CD4-positive, alpha-beta memory T cell (primary cell): Measurements from ENCODE around the gene MIGA1. TPM values are rescaled to one million over a fixed set of nuclear protein-coding genes. Genes with fewer than 3 reads are reported as not detected.

Experiments used
- CTCF ChIA-PET: fragments of 350-600 bp; sonication (Branson Sonifier 250); formaldehyde crosslinking; loops from one replicate; lab custom pipeline; 2021; ENCODE audit warnings: inconsistent platforms; ENCODE audit not compliant: partially characterized antibody; lab: Charles Lee
- POLR2A ChIA-PET: fragments of 350-600 bp; sonication (Branson Sonifier 250); formaldehyde crosslinking; loops from one replicate; lab custom pipeline; 2021; ENCODE audit not compliant: partially characterized antibody; lab: Charles Lee
- DNase-seq, 5 donors: peaks; one replicate each; pipeline versions ENCODE4 v3.0.0 to v3.0.0-alpha.2; 2020 to 2022; ENCODE audit warnings: mixed read lengths in 1 of 5
- H3K27ac ChIP-seq: one replicate; pipeline ENCODE4 v1.7.0; 2013; ENCODE audit warnings: low read depth, low read length
- H3K27me3 ChIP-seq: 2 replicates; pipeline ENCODE4 v1.7.0; 2013; ENCODE audit warnings: mild to moderate bottlenecking, low read length, moderate library complexity; ENCODE audit not compliant: insufficient read depth
- H3K36me3 ChIP-seq: 2 replicates; pipeline ENCODE4 v1.7.0; 2013; ENCODE audit warnings: mild to moderate bottlenecking, low read length, moderate library complexity; ENCODE audit not compliant: insufficient read depth
- H3K4me1 ChIP-seq: 2 replicates; pipeline ENCODE4 v1.7.0; 2013; ENCODE audit warnings: mild to moderate bottlenecking, low read length, moderate library complexity; ENCODE audit not compliant: insufficient read depth
- H3K4me3 ChIP-seq, 2 donors: one replicate each; pipeline ENCODE4 v1.7.0; 2013; ENCODE audit warnings: low read length in 2 of 2, mild to moderate bottlenecking in 1 of 2
- H3K9me3 ChIP-seq, 2 donors: one replicate each; pipeline ENCODE4 v1.7.0; 2013; ENCODE audit warnings: low read length in 2 of 2, control low read depth in 1 of 2; ENCODE audit not compliant: control insufficient read depth in 1 of 2
- H3K27ac Mint-ChIP-seq, 7 donors: one replicate each; pipeline ENCODE4 v1.8.0; 2020 to 2021; ENCODE audit warnings: mixed read lengths in 7 of 7, mild to moderate bottlenecking in 6 of 7, inconsistent platforms in 3 of 7, moderate library complexity in 3 of 7
- H3K27me3 Mint-ChIP-seq, 2 donors: one replicate each; pipeline ENCODE4 v1.8.0; 2020 to 2021; ENCODE audit warnings: mixed read lengths in 2 of 2
- H3K36me3 Mint-ChIP-seq, 2 donors: one replicate each; pipeline ENCODE4 v1.8.0; 2020 to 2021; ENCODE audit warnings: mixed read lengths in 2 of 2, inconsistent platforms in 1 of 2, mild to moderate bottlenecking in 1 of 2
- H3K4me1 Mint-ChIP-seq, 4 donors: one replicate each; pipeline ENCODE4 v1.8.0; 2020 to 2021; ENCODE audit warnings: mixed read lengths in 4 of 4, mild to moderate bottlenecking in 1 of 4
- H3K4me3 Mint-ChIP-seq, 8 donors: one replicate each; pipeline ENCODE4 v1.8.0; 2020 to 2021; ENCODE audit warnings: mixed read lengths in 8 of 8, mild to moderate bottlenecking in 7 of 8, moderate library complexity in 6 of 8, inconsistent platforms in 3 of 8
- H3K9me3 Mint-ChIP-seq, 8 donors: one replicate each; pipeline ENCODE4 v1.8.0; 2020 to 2021; ENCODE audit warnings: mixed read lengths in 8 of 8, mild to moderate bottlenecking in 5 of 8, inconsistent platforms in 3 of 8, moderate library complexity in 1 of 8
- intact Hi-C: fragments of 100-400 bp; cut with micrococcal nuclease; formaldehyde crosslinking; loops from one replicate; pipeline ENCODE4 v1.15.1; 2023
- polyA plus RNA-seq, 2 donors: library from polyadenylated mRNA; unstranded; fragments of 300-500 nt; fragmentation: Illumina TruSeq; gene quantifications; one replicate each; pipeline ENCODE4 v1.2.3, GENCODE V29; 2021
- total RNA-seq, 2 experiments: library from RNA; stranded (reverse); gene quantifications; one replicate each; pipeline ENCODE4 v1.2.3, GENCODE V29; 2021

The MIGA1 gene
- total and polyA plus RNA-seq, 4 experiments from 2014 or later = 6.0 to 21.7 (median 14.5) TPM

DNA sequence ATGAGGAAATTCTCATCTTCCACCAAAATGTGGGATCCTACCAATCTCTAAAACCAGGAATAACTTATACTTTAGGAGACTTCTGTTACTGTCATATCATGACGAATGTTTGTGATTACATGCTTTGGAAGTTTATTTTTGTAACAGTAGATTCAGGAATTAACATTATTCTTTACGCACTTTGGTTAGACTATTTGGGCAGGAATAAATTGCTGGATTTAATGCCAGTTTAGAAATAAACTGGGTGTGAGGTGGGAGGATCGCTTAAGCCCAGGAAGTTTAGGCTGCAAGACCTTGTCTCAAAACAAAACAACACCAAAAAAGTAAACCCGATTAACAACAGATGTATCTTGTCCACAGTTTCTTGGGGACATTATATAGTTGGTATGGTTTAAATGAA, 52.1 kb downstream of the MIGA1 start:
- Histone ChIP-seq H3K4me1 (no peaks in the 10 kb centered on the region), H3K27me3 (no peaks in the 10 kb centered on the region), H3K27ac (no peak overlapping the region), H3K4me3 (no peak overlapping the region), H3K9me3 (no peaks in the 10 kb centered on the region), H3K36me3 (peaks cover 10% of the 10 kb centered on the region)
- Mint-ChIP-seq H3K36me3 (peaks cover 40 to 41% of the 10 kb centered on the region in 2 donors), H3K27ac (peak overlapping the region in 1 of 7 donors; percentile 42), H3K4me3 (no peak overlapping the region), H3K27me3 (no peaks in the 10 kb centered on the region), H3K4me1 (peaks cover 0 to 2% (median under 1%) of the 10 kb centered on the region in 4 donors), H3K9me3 (no peaks in the 10 kb centered on the region)
- ChIA-PET CTCF (no interaction called here), POLR2A (no interaction called here)
- intact Hi-C loops = no loop called here
- DNase-seq = no peak

DNA sequence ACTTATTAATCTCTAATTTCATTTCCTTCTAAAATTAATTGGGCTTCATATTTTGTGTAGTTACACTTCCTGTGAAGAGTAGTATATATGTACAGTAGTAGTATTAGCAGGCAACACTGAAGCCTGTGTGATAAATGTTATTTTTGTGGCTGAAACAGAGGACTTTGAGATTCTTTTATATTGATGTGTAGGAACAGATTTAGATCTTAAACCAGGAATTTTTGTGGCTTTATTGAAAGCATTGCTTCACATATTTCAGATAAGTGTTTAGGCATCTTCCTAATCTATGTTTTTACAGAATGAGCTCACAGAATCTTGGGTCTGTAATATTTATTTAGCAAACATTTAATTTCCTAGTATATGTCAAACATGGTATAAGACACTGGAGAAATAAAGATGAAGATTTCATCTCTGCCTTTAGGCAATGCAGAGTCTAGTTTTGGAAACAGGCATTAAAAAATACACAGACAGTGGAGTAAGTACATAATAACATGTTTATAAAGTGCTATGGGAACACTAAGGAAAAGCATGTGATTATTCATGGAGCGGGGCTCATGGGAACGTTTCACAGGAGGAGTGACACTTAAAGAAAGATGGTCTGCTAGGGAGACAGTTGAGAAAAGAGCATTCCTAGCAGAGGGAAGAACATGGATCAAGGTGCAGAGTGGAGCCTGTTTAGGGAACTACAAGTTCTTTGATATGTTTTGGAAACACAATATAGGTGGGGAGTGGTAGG, 52.7 kb downstream of the MIGA1 start:
- Histone ChIP-seq H3K27ac (no peak overlapping the region), H3K9me3 (no peaks in the 10 kb centered on the region), H3K4me3 (no peak overlapping the region), H3K27me3 (no peaks in the 10 kb centered on the region), H3K36me3 (peaks cover 10% of the 10 kb centered on the region), H3K4me1 (no peaks in the 10 kb centered on the region)
- Mint-ChIP-seq H3K27me3 (no peaks in the 10 kb centered on the region), H3K4me3 (no peak overlapping the region), H3K4me1 (peaks cover 0 to 2% (median under 1%) of the 10 kb centered on the region in 4 donors), H3K36me3 (peaks cover 38% of the 10 kb centered on the region in 2 donors), H3K27ac (peak overlapping the region in 1 of 7 donors; percentile 23), H3K9me3 (no peaks in the 10 kb centered on the region)
- ChIA-PET CTCF (no interaction called here), POLR2A (no interaction called here)
- DNase-seq = no peak
- intact Hi-C loops = no loop called here

DNA sequence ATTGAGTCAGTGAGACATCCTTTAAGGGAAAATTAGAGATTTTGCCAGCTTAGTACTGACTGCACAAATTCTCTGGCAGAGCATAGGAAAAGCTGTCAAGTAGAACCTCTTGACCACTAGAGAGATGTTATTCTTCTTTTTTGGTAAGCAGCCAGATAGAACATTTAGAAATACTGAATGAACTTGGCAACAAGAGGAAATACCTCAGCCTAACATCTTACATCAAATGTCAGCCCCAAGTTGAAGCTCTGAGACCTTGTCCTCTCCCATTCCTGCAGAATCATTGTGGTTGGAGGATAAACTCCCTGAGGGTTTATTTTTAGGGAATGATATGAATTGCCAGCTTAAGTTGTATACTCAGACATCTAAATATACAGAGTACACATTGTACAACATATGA, 53.5 kb downstream of the MIGA1 start:
- DNase-seq = no peak
- H3K9me3 Mint-ChIP-seq = no peaks in the 10 kb centered on the region
- H3K36me3 ChIP-seq = peaks cover 10% of the 10 kb centered on the region
- H3K36me3 Mint-ChIP-seq = peaks cover 37 to 40% of the 10 kb centered on the region in 2 donors
- no peak overlapping the region for H3K4me3 Mint-ChIP-seq
- no peak overlapping the region for H3K27ac Mint-ChIP-seq
- no peak overlapping the region for H3K27ac ChIP-seq
- POLR2A ChIA-PET = no interaction called here
- peaks cover 0 to 2% (median under 1%) of the 10 kb centered on the region in 4 donors for H3K4me1 Mint-ChIP-seq
- no peaks in the 10 kb centered on the region for H3K4me1 ChIP-seq
- H3K9me3 ChIP-seq = no peaks in the 10 kb centered on the region
- CTCF ChIA-PET = interaction anchor here (1.1 kb wide), 1 partner anchor 281 kb away, joined by 3 read pairs; no protein-coding TSS in a partner anchor
- no peaks in the 10 kb centered on the region for H3K27me3 Mint-ChIP-seq
- H3K4me3 ChIP-seq = no peak overlapping the region
- intact Hi-C loops = no loop called here
- no peaks in the 10 kb centered on the region for H3K27me3 ChIP-seq

DNA sequence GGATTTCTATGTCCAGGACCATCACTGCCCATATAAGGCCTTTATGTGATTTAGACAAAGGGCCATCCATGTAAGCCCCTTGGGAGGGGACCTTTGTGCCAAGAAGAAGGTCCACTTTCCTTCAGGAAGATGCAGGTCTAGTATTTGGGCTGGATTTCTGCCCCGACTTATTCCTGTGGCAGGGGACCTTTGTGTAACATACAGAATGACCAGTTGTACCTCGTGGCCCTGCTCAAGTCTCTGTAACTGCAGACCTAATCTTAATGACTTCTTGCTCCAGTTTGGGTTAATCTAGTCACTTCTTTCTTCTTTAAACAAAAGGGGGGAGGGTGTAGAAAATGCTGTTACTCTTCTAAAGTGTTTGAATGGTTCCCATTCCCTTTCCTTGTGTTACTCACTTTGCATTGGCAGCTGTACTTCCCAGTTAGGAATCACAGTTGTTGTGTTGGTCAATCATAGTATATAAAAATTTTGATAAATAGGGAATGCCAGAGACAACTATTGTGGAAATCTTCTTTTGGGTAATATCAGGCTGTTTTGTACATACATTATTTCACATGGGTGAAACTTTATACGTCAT, 54.2 kb downstream of the MIGA1 start:
- intact Hi-C loops = no loop called here
- no peaks in the 10 kb centered on the region for H3K9me3 Mint-ChIP-seq
- DNase-seq = no peak
- ChIA-PET POLR2A (no interaction called here), CTCF (interaction anchor here (1.1 kb wide), 1 partner anchor 281 kb away, joined by 3 read pairs; no protein-coding TSS in a partner anchor)
- no peak overlapping the region for H3K4me3 ChIP-seq
- H3K4me1 Mint-ChIP-seq = peaks cover 0 to 2% (median 0%) of the 10 kb centered on the region in 4 donors
- H3K36me3 ChIP-seq = peaks cover 10% of the 10 kb centered on the region
- no peaks in the 10 kb centered on the region for H3K4me1 ChIP-seq
- no peak overlapping the region for H3K27ac ChIP-seq
- peak overlapping the region in 1 of 7 donors; percentile 12 for H3K27ac Mint-ChIP-seq
- H3K9me3 ChIP-seq = no peaks in the 10 kb centered on the region
- no peaks in the 10 kb centered on the region for H3K27me3 ChIP-seq
- no peak overlapping the region for H3K4me3 Mint-ChIP-seq
- H3K27me3 Mint-ChIP-seq = no peaks in the 10 kb centered on the region
- H3K36me3 Mint-ChIP-seq = peaks cover 34 to 38% of the 10 kb centered on the region in 2 donors

DNA sequence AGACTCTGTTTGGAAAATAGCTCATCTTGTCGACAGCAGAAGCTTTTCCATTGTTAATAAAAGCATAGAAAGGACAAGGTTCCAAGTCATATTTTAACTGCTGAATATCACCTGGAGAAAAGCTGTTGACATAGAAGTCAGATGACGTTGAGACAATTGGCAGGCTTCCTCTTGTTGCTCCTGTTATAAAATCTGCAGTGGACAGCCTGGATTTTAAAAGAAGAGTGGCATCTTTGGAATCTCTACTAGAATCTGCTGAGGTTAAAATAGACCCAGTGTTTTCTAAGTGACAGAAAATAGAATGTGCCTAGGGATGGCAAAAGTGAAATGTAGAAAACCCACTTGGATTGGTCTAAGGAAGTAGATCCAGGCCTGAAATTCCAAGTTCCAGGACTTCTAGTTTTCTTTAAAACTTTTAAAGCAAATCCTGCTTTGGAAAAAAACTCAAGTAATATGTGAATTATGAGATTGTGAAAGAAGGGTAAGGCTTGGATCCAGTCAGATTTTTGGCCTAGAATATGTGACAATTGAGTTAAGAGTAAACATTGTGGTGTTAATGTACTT, 55.4 kb downstream of the MIGA1 start:
- Histone ChIP-seq H3K27me3 (no peaks in the 10 kb centered on the region), H3K27ac (no peak overlapping the region), H3K4me1 (no peaks in the 10 kb centered on the region), H3K36me3 (peaks cover 17% of the 10 kb centered on the region), H3K9me3 (no peaks in the 10 kb centered on the region), H3K4me3 (no peak overlapping the region)
- intact Hi-C loops = no loop called here
- H3K27ac Mint-ChIP-seq = no peak overlapping the region
- no peak for DNase-seq
- H3K36me3 Mint-ChIP-seq = peaks cover 36 to 45% of the 10 kb centered on the region in 2 donors
- peaks cover 0 to 1% (median 0%) of the 10 kb centered on the region in 4 donors for H3K4me1 Mint-ChIP-seq
- H3K9me3 Mint-ChIP-seq = no peaks in the 10 kb centered on the region
- ChIA-PET POLR2A (no interaction called here), CTCF (interaction anchor here (1.0 kb wide), 1 partner anchor 9 kb away, joined by 4 read pairs; no protein-coding TSS in a partner anchor)
- H3K27me3 Mint-ChIP-seq = no peaks in the 10 kb centered on the region
- H3K4me3 Mint-ChIP-seq = no peak overlapping the region

DNA sequence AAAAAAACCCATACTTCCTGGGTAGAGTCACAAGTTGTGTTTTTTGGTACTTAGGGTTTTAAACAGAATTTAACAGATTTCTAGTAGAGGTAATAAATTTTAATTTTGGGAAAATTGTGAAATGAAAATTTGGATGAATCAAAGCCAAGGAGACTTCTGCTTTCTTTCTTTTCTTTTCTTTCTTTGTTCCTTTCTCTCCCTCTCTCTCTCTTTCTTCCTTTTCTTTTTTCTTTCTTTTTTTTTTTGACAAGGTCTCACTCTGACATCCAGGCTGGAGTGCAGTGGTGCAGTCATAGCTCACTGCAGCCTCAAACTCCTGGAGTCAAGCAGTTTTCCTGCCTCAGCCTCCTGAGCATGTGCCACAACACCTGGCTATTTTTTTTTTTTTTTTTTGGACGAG, 62.1 kb downstream of the MIGA1 start:
- H3K27me3 ChIP-seq = no peaks in the 10 kb centered on the region
- H3K36me3 ChIP-seq = peaks cover 17% of the 10 kb centered on the region
- POLR2A ChIA-PET = no interaction called here
- Mint-ChIP-seq H3K9me3 (no peaks in the 10 kb centered on the region), H3K4me1 (peaks cover 0 to 7% (median 1%) of the 10 kb centered on the region in 4 donors), H3K36me3 (peaks cover 29 to 51% of the 10 kb centered on the region in 2 donors), H3K27ac (no peak overlapping the region), H3K27me3 (no peaks in the 10 kb centered on the region), H3K4me3 (no peak overlapping the region)
- H3K4me3 ChIP-seq = no peak overlapping the region
- CTCF ChIA-PET = interaction anchor here (0.7 kb wide), 1 partner anchor 30 kb away, joined by 3 read pairs; no protein-coding TSS in a partner anchor
- intact Hi-C loops = no loop called here
- no peaks in the 10 kb centered on the region for H3K4me1 ChIP-seq
- H3K9me3 ChIP-seq = no peaks in the 10 kb centered on the region
- DNase-seq = no peak
- no peak overlapping the region for H3K27ac ChIP-seq

DNA sequence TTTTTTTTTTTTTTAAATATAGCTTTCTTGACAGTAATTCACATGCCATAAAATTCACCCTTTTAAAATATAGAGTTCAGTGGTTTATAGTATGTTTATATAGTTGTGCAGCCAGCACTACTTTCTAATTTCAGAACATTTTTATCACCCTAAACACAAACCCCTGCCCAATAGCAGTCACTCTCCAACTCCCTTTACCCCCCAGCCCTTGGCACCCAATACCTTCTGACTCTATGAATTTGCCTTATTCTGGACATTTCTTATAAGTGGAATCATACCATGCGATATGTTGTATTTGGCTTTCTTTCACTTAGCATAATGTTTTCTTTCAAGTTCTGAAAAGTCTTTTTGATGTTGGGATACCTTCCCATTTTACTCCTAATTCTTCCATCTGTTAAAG, 66.5 kb downstream of the MIGA1 start:
- H3K27ac Mint-ChIP-seq = no peak overlapping the region
- CTCF ChIA-PET = no interaction called here

More for the DNA sequence above, 66.5 kb downstream of the MIGA1 start:
- no peak overlapping the region for H3K4me3 Mint-ChIP-seq
- peaks cover 35 to 42% of the 10 kb centered on the region in 2 donors for H3K36me3 Mint-ChIP-seq
- H3K4me1 Mint-ChIP-seq = peaks cover 0 to 9% (median 6%) of the 10 kb centered on the region in 4 donors
- POLR2A ChIA-PET = no interaction called here
- no peaks in the 10 kb centered on the region for H3K9me3 ChIP-seq
- H3K27ac ChIP-seq = no peak overlapping the region
- DNase-seq = no peak
- no peaks in the 10 kb centered on the region for H3K27me3 ChIP-seq
- peaks cover 8% of the 10 kb centered on the region for H3K36me3 ChIP-seq
- no peaks in the 10 kb centered on the region for H3K9me3 Mint-ChIP-seq
- H3K4me3 ChIP-seq = no peak overlapping the region
- H3K4me1 ChIP-seq = no peaks in the 10 kb centered on the region
- intact Hi-C loops = no loop called here
- H3K27me3 Mint-ChIP-seq = no peaks in the 10 kb centered on the region
